ENCODE measurements around the gene RAB34. TPM values are rescaled to one million over a fixed set of nuclear protein-coding genes. Genes with fewer than 3 reads are reported as not detected.
A peak's percentile ranks its signal among the peaks of the same experiment; 100 is the strongest.

Gene RAB34, protein sequence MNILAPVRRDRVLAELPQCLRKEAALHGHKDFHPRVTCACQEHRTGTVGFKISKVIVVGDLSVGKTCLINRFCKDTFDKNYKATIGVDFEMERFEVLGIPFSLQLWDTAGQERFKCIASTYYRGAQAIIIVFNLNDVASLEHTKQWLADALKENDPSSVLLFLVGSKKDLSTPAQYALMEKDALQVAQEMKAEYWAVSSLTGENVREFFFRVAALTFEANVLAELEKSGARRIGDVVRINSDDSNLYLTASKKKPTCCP
- 147 and 150 TPM in 2 replicates for total RNA-seq
- long read RNA-seq, transcript RAB34-201 (11 exons, 1,592 nt) = minor isoform, 28 of 193 reads
- long read RNA-seq, transcript RAB34-203 (10 exons, 1,597 nt) = minor isoform, 14 of 193 reads
- long read RNA-seq, transcript RAB34-210 (11 exons, 863 nt) = minor isoform, 12 of 193 reads
- long read RNA-seq, transcript RAB34-204 (10 exons, 1,766 nt) = major isoform, 62 of 193 reads
- long read RNA-seq, partial matches to known transcripts = 14 of 193 reads
- long read RNA-seq, other reads (novel, unspliced or antisense) = 61 of 193 reads

DNA sequence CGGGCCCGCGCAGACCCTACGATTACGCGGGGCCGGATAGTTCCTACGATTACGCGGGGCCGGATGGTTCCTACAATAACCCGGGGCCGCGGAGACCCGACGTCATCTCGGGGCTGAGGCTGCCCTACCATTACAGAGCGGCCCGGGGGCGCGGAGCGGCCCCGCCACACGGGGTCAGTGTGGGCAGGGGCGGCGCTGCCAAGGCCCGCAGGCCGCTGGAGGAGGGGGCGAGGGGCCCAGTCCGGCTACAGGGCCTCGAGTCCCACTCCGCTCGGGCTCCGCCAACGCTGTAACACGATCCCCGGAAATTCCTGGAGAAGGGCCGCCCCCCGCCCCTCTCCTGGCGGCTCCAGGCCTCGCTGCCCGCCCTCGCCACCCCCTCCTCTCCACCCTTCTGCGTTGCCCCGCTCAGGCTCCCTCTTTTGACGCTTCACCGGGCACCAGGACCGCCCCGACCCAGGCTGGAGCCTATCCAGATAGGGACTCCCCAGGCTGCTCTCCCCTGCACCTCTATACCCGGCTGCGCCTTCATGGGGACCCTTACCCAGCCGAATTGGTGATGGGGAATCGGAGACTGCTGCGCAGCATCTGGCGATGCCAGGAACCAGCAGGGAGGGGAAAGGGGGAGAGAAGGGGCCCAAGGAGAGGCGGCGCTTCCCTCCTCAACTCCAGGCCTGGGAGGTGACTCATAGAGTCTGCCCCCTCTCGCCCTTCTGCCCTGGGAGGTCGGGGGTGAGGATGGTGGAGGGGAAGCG lies at the start of gene RAB34:
Gene RAB34 (minus strand): TSS at position 291 of the 755 bp plus-strand sequence. CDS start 602 bp downstream, outside the sequence.
- peak; percentile 87 for DNase-seq (ENCODE audit: low spot score, unreplicated experiment)
- Mint-ChIP-seq H3K4me1 (ENCODE audit: low read depth) (peaks cover 39% of the 10 kb centered on the region), H3K27me3 (no peaks in the 10 kb centered on the region), H3K27ac (peak within 1 kb of the TSS; percentile 99), H3K9me3 (ENCODE audit: low read depth) (no peaks in the 10 kb centered on the region), H3K4me3 (ENCODE audit: low read depth) (peak within 1 kb of the TSS; percentile 78), H3K36me3 (ENCODE audit: insufficient read depth) (peaks cover 38% of the 10 kb centered on the region)
- TF ChIP-seq, protein P1, sequence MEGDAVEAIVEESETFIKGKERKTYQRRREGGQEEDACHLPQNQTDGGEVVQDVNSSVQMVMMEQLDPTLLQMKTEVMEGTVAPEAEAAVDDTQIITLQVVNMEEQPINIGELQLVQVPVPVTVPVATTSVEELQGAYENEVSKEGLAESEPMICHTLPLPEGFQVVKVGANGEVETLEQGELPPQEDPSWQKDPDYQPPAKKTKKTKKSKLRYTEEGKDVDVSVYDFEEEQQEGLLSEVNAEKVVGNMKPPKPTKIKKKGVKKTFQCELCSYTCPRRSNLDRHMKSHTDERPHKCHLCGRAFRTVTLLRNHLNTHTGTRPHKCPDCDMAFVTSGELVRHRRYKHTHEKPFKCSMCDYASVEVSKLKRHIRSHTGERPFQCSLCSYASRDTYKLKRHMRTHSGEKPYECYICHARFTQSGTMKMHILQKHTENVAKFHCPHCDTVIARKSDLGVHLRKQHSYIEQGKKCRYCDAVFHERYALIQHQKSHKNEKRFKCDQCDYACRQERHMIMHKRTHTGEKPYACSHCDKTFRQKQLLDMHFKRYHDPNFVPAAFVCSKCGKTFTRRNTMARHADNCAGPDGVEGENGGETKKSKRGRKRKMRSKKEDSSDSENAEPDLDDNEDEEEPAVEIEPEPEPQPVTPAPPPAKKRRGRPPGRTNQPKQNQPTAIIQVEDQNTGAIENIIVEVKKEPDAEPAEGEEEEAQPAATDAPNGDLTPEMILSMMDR (IDR thresholded peaks at IDR 0.05; ENCODE audit: unreplicated experiment) = peak; percentile 70

DNA sequence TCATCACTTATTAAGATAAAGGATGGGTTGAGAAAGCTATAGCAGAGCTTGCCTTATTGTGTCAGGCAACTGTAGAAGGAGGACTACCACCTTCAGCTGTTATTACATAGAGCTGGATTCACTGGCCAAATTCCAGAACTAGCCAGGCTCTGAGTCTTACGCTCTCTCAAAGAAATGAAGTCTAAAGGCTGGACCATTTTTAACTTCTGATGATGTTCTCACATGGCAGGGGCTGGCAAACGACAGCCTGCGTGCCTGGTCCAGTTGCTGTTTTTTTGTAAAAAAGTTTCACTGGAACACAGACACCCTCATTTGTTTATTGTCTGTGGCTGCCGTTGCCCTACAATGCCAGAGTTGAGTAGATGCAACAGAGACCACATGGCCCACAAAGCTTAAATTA lies 47.4 kb upstream of the RAB34 start:
- Mint-ChIP-seq H3K4me1 (ENCODE audit: low read depth) (no peaks in the 10 kb centered on the region), H3K9me3 (ENCODE audit: low read depth) (no peaks in the 10 kb centered on the region), H3K27me3 (no peaks in the 10 kb centered on the region), H3K36me3 (ENCODE audit: insufficient read depth) (peaks cover 7% of the 10 kb centered on the region), H3K4me3 (ENCODE audit: low read depth) (no peak overlapping the region), H3K27ac (peak overlapping the region; percentile 11)
- TF ChIP-seq, protein P1 (IDR thresholded peaks at IDR 0.05; ENCODE audit: unreplicated experiment) = no peak
- no peak for DNase-seq (ENCODE audit: low spot score, unreplicated experiment)

DNA sequence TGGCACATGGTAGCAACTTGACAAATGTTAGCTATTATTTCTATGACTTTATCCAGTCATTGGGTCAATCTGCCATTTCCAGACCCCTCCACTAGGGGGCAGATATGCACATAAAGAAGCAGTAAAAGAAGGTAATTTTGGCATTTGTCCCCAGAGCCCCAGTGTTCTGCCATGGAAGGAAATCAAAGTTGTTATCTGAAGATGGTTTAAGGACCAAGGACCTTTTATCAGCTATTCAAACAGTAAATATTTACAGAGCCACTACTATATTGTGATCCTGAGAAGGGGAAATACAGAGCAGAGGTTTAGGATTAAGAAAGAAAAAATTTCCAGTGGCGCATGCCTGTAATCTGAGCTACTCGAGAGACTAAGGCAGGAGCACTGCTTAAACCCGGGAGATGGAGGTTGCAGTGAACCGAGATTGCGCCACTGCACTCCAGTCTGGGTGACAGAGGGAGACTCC lies 46.2 kb upstream of the RAB34 start:
- TF ChIP-seq, protein P1 (IDR thresholded peaks at IDR 0.05; ENCODE audit: unreplicated experiment) = peak; percentile 92
- H3K27ac Mint-ChIP-seq = peak overlapping the region; percentile 17
- H3K36me3 Mint-ChIP-seq (ENCODE audit: insufficient read depth) = peaks cover 8% of the 10 kb centered on the region

DNA sequence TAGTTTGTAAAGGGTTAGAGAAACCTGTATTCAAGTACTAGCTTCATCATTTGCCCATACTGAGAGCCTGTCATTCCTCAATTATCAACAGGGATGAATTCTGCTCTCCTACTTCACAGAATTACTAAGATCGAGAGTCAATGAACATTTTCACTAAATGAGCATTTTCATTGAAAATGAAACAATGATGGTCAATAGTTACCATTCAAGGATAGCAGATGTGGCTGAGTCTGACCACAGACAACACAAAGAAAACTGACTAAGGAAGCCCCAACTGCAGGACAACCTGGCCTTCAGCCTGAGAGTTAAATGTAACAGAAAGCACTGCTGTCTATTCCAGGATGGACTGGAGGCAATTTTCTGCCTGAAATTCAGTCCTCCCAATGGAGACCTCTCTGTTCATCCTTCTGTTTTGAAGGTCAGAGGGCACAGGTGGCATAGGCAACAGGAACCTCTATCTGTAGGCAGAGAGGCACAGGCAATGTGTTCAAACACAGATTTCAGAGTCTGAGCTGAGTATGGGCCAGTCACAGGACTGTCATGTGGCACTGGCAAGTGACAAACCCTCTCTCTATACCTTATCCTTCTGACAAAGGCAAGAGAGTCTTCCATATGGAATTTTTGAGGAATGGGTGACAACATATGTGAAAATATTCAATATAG lies 45.6 kb upstream of the RAB34 start:
- H3K4me1 Mint-ChIP-seq (ENCODE audit: low read depth) = no peaks in the 10 kb centered on the region
- no peaks in the 10 kb centered on the region for H3K9me3 Mint-ChIP-seq (ENCODE audit: low read depth)
- DNase-seq (ENCODE audit: low spot score, unreplicated experiment) = no peak
- TF ChIP-seq, protein P1 (IDR thresholded peaks at IDR 0.05; ENCODE audit: unreplicated experiment) = no peak
- H3K27me3 Mint-ChIP-seq = no peaks in the 10 kb centered on the region
- peaks cover 8% of the 10 kb centered on the region for H3K36me3 Mint-ChIP-seq (ENCODE audit: insufficient read depth)
- H3K27ac Mint-ChIP-seq = no peak overlapping the region
- no peak overlapping the region for H3K4me3 Mint-ChIP-seq (ENCODE audit: low read depth)

More for the DNA sequence above, 46.2 kb upstream of the RAB34 start:
- peak; percentile 66 for DNase-seq (ENCODE audit: low spot score, unreplicated experiment)
- Mint-ChIP-seq H3K27me3 (no peaks in the 10 kb centered on the region), H3K9me3 (ENCODE audit: low read depth) (no peaks in the 10 kb centered on the region), H3K4me3 (ENCODE audit: low read depth) (no peak overlapping the region), H3K4me1 (ENCODE audit: low read depth) (no peaks in the 10 kb centered on the region)
